Neutrophil (primary cell): ENCODE results near the gene TACC2.

Source experiments
- H3K27ac ChIP-seq: fragments of 200-600 bp; sonication (generic); 2 replicates; pipeline ENCODE4 v1.5.1; 2016; ENCODE audit warnings: mild to moderate bottlenecking, moderate library complexity
- H3K27me3 ChIP-seq: fragments of 200-600 bp; sonication (generic); 2 replicates; pipeline ENCODE4 v1.6.0; 2016; ENCODE audit warnings: mild to moderate bottlenecking
- H3K36me3 ChIP-seq: fragments of 200-600 bp; sonication (generic); 2 replicates; pipeline ENCODE4 v1.5.1; 2017
- H3K4me1 ChIP-seq, 2 experiments: fragments of 200-600 bp in 1 of 2; sonication (generic) in 1 of 2; 1 replicate in 1 of 2; 2 replicates in 1 of 2; pipeline versions ENCODE4 v1.5.1 to v1.6.1; 2013 to 2016; ENCODE audit warnings: low read depth in 1 of 2, low read length in 1 of 2, mild to moderate bottlenecking in 1 of 2, moderate library complexity in 1 of 2; ENCODE audit not compliant: control insufficient read depth in 1 of 2, insufficient read depth in 1 of 2
- H3K4me3 ChIP-seq, 2 experiments: fragments of 200-600 bp in 1 of 2; sonication (generic) in 1 of 2; 1 replicate in 1 of 2; 2 replicates in 1 of 2; pipeline ENCODE4 v1.5.1; 2013 to 2016; ENCODE audit warnings: low read depth in 1 of 2, low read length in 1 of 2, mild to moderate bottlenecking in 1 of 2, moderate library complexity in 1 of 2
- H3K9me3 ChIP-seq: fragments of 200-600 bp; sonication (generic); 2 replicates; pipeline ENCODE4 v1.5.1; 2016
- CTCF ChIP-seq: fragments of 200-600 bp; sonication (generic); IDR thresholded peaks from 2 replicates; pipeline ENCODE4 v1.5.1; 2016; ENCODE audit warnings: antibody characterized with exemption

Gene TACC2

GRCh38 chr10:122170802-122171201 is 181.8 kb downstream of the TACC2 start:
- no peaks in the 10 kb centered on the region for H3K36me3 ChIP-seq
- TF ChIP-seq CTCF: no peak
- no peak overlapping the region for H3K4me3 ChIP-seq
- H3K27me3 ChIP-seq: peaks cover 91% of the 10 kb centered on the region
- no peaks in the 10 kb centered on the region for H3K4me1 ChIP-seq
- H3K27ac ChIP-seq: no peak overlapping the region
- no peaks in the 10 kb centered on the region for H3K9me3 ChIP-seq

GRCh38 chr10:122171302-122172075 is 182.5 kb downstream of the TACC2 start:
- H3K27ac ChIP-seq: no peak overlapping the region
- H3K36me3 ChIP-seq: no peaks in the 10 kb centered on the region
- H3K4me1 ChIP-seq: no peaks in the 10 kb centered on the region
- peaks cover 88% of the 10 kb centered on the region for H3K27me3 ChIP-seq
- H3K9me3 ChIP-seq: no peaks in the 10 kb centered on the region
- no peak overlapping the region for H3K4me3 ChIP-seq
- TF ChIP-seq CTCF: no peak

DNA sequence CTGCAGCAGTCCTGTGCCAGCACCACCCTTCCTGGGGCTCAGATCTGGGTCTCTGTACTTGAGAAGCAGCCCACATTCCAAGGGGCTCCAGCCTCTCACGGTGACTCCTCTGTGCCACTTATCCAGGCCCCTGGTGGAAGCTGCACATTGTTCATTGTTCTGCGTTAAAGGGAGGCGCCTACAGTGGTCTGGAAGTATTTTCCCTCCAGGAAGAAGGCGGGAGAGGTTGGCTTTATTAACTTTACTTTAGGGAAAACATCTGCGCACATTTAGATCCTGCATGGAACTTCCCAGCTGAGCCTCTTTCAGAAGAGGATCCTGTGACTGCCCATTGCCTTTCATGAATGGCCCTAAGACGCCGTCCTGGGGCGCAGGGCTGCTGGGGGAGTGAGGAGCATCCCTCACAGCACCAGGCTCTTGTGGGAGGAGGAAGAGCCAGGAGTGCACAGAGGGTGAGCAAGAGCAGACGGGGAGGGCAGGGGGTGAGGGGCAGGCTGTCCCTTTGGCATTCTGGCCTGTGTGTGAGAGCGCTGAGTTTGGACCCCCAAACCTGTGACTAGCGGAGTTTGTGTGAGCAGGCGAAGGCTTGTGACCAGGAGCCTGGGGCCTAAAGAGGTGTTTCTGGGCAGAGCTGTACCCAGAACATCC is 183.5 kb downstream of the TACC2 start:
- H3K9me3 ChIP-seq: no peaks in the 10 kb centered on the region
- peaks cover 88% of the 10 kb centered on the region for H3K27me3 ChIP-seq
- no peak for TF ChIP-seq CTCF
- H3K4me3 ChIP-seq: no peak overlapping the region
- H3K27ac ChIP-seq: no peak overlapping the region
- H3K4me1 ChIP-seq: no peaks in the 10 kb centered on the region
- no peaks in the 10 kb centered on the region for H3K36me3 ChIP-seq

DNA sequence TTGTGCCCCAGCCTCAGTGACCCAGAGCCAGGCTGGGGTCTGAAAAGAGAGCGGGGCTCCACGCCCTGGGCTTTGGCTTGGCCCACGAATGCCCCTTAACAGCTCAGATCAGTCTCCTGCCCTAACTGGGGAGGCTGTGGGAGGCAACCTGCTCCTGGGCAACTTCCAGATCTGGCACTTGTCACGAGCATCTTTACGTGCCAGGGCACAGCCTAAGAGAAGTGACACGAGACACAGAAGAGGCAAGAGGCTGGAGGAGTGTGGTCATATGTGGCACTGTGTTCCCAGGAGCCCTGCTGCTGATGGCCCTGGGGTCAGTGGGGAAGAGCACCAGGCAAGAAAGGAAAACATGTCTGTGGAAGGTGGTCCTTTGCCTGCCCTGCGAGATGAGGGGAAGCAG is 184.4 kb downstream of the TACC2 start:
- Histone ChIP-seq H3K4me3 (no peak overlapping the region), H3K9me3 (no peaks in the 10 kb centered on the region), H3K4me1 (no peaks in the 10 kb centered on the region), H3K27ac (no peak overlapping the region), H3K27me3 (peaks cover 85% of the 10 kb centered on the region), H3K36me3 (no peaks in the 10 kb centered on the region)
- no peak for TF ChIP-seq CTCF

GRCh38 chr10:122173766-122174435 is 184.9 kb downstream of the TACC2 start:
- Histone ChIP-seq H3K4me1 (no peaks in the 10 kb centered on the region), H3K27me3 (peaks cover 85% of the 10 kb centered on the region), H3K27ac (no peak overlapping the region), H3K36me3 (no peaks in the 10 kb centered on the region), H3K9me3 (no peaks in the 10 kb centered on the region), H3K4me3 (no peak overlapping the region)
- TF ChIP-seq CTCF: no peak
